ENCODE data around the gene BCAS3. TPM values are rescaled to one million over a fixed set of nuclear protein-coding genes. Genes with fewer than 3 reads are reported as not detected.

Gene BCAS3
- total RNA-seq, 6 experiments from 2014 or later, result 9.2 to 22.1 (median 14.2) TPM

DNA sequence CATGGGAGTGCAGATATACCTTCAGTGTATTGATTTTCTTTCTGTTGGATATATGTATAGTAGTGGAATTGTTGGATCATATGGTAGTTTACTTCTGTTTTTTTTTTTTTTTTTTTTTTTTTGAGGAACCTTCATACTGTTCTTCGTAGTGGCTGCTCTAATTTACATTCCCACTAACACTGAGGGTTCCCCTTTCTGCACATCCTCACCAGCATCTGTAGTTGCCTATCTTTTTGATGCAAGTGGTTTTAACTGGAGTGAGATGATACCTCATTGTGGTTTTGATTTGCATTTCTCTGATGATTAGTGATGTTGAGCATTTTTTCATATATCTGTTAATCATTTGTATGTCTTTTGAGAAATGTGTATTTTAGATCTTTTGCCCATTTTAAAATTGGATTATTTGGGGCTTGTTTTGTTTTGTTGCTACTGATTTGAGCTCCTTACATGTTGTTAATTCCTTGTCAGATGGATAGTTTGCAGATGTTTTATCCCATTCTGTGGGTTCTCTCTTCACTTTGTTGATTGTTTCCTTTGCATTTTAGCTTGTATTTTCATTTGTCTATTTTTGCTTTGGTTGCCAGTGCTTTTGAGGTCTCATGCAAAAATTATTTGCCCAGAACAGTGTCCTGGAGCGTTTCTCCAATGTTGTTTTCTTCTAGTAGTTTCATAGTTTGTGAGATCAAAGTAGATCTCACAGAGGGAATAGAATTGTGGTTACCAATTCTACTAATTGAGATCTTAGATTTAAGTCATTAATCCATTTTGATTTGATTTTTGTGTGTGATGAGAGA is 25.0 kb upstream of the BCAS3 start:
- intact Hi-C loops (cut with DNase I), result no loop called here
- 65% methylated on average over 2 of the region's 2 CpGs for WGBS (ENCODE audit: insufficient coverage, low coverage, low lambda C conversion rate, missing lambda C conversion rate)
- no peaks in the 10 kb centered on the region for H3K4me1 ChIP-seq
- H3K27ac ChIP-seq, result no peak overlapping the region
- H3K4me3 ChIP-seq, result no peak overlapping the region
- peak in 1 of 4 donors; percentile 41 for ATAC-seq
- DNase-seq, result no peak
- TF ChIP-seq, protein P1, sequence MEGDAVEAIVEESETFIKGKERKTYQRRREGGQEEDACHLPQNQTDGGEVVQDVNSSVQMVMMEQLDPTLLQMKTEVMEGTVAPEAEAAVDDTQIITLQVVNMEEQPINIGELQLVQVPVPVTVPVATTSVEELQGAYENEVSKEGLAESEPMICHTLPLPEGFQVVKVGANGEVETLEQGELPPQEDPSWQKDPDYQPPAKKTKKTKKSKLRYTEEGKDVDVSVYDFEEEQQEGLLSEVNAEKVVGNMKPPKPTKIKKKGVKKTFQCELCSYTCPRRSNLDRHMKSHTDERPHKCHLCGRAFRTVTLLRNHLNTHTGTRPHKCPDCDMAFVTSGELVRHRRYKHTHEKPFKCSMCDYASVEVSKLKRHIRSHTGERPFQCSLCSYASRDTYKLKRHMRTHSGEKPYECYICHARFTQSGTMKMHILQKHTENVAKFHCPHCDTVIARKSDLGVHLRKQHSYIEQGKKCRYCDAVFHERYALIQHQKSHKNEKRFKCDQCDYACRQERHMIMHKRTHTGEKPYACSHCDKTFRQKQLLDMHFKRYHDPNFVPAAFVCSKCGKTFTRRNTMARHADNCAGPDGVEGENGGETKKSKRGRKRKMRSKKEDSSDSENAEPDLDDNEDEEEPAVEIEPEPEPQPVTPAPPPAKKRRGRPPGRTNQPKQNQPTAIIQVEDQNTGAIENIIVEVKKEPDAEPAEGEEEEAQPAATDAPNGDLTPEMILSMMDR (IDR thresholded peaks at IDR 0.05), result no peak
- TF ChIP-seq POLR2A (IDR thresholded peaks at IDR 0.05), result no peak
- H3K9me3 ChIP-seq, result no peaks in the 10 kb centered on the region
- no peaks in the 10 kb centered on the region for H3K27me3 ChIP-seq
- peaks cover 0 to 21% (median 4%) of the 10 kb centered on the region in 4 donors for H3K36me3 ChIP-seq

DNA sequence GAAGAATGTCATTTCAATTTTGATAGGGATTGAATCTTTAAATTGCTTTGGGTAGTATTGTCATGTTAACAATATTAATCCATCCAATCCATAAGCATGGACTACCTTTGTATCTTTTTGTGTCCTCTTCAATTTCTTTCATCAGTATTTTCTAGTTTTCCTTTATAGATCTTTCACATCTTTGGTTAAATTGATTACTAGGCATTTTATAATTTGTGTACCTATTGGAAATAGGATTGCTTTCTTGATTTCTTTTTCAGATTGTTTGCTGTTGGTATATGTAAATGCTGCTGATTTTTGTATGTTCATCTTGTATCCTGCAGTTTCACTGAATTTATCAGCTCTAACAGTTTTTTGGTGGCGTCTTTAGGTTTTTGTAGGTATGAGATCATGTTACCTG is 24.1 kb upstream of the BCAS3 start:
- peaks cover 0 to 14% (median 4%) of the 10 kb centered on the region in 4 donors for H3K36me3 ChIP-seq
- H3K27ac ChIP-seq, result no peak overlapping the region
- ATAC-seq (no peak), DNase-seq (no peak)
- H3K4me1 ChIP-seq, result no peaks in the 10 kb centered on the region
- no peaks in the 10 kb centered on the region for H3K27me3 ChIP-seq
- no peak for TF ChIP-seq POLR2A (IDR thresholded peaks at IDR 0.05)
- TF ChIP-seq, protein P1 (IDR thresholded peaks at IDR 0.05), result no peak
- 94% methylated on average over 1 of the region's 1 CpG for WGBS (ENCODE audit: insufficient coverage, low coverage, low lambda C conversion rate, missing lambda C conversion rate)
- no peak overlapping the region for H3K4me3 ChIP-seq
- intact Hi-C loops (cut with DNase I), result no loop called here
- H3K9me3 ChIP-seq, result no peaks in the 10 kb centered on the region

DNA sequence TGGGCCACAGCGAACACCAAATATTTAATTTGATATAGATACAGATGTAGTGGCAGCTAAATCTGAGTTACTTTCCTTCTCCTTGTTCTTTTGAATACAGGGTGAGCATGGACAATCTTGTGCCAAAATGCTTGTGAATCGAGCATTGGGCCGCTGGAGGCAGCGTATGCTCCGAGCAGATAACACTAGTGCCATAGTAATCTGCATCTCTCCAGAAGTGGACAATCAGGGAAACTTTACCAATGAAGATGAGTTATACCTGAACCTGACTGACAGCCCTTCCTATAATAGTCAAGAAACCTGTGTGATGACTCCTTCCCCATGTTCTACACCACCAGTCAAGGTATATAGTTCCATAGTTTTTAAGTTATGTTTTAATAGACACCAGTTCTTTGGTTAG is 21.2 kb upstream of the BCAS3 start:
- ATAC-seq (no peak), DNase-seq (no peak)
- Histone ChIP-seq H3K27me3 (no peaks in the 10 kb centered on the region), H3K4me1 (no peaks in the 10 kb centered on the region), H3K27ac (no peak overlapping the region), H3K9me3 (no peaks in the 10 kb centered on the region), H3K36me3 (no peaks in the 10 kb centered on the region), H3K4me3 (no peak overlapping the region)
- no peak for TF ChIP-seq POLR2A (IDR thresholded peaks at IDR 0.05)
- TF ChIP-seq, protein P1 (IDR thresholded peaks at IDR 0.05), result no peak
- intact Hi-C loops (cut with DNase I), result no loop called here
- 95% methylated on average over 5 of the region's 5 CpGs for WGBS (ENCODE audit: insufficient coverage, low coverage, low lambda C conversion rate, missing lambda C conversion rate)

DNA sequence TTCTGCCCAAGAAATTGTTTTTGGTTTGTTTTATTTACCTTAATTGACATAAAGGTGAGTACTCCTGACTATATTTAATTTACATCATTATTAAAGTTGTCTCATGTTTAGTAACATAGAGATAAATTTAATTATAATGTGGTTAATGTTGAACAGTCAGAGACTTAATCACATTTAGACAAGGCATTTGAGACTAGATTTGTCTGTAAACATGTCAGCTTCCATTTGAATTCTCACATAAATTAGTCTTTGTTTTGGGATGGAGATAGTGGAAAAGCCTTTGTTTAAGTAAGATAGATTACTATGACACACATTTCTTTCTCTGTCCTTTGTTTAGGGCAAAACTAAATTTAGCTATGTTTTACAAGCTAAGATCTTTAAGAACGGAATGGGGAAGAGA is 18.5 kb upstream of the BCAS3 start:
- intact Hi-C loops (cut with DNase I), result no loop called here
- DNase-seq (no peak), ATAC-seq (no peak)
- H3K27me3 ChIP-seq, result no peaks in the 10 kb centered on the region
- no peak overlapping the region for H3K4me3 ChIP-seq
- TF ChIP-seq POLR2A (IDR thresholded peaks at IDR 0.05), result no peak
- TF ChIP-seq, protein P1 (IDR thresholded peaks at IDR 0.05), result no peak
- no peaks in the 10 kb centered on the region for H3K4me1 ChIP-seq
- no peak overlapping the region for H3K27ac ChIP-seq
- H3K36me3 ChIP-seq, result peaks cover 0 to 9% (median 0%) of the 10 kb centered on the region in 4 donors
- 62% methylated on average over 1 of the region's 1 CpG for WGBS (ENCODE audit: insufficient coverage, low coverage, low lambda C conversion rate, missing lambda C conversion rate)
- H3K9me3 ChIP-seq, result no peaks in the 10 kb centered on the region
